ENCODE data around the gene FSTL4. TPM values are rescaled to one million over a fixed set of nuclear protein-coding genes. Genes with fewer than 3 reads are reported as not detected.
"Not testable (repeated sequence)": the region's sequence is repeated elsewhere in the genome, so short reads cannot be mapped to it uniquely, and the experiment has no call there.

FSTL4 gene
- polyA plus RNA-seq, 3 donors, result 0.11 to 0.72 TPM; not detected in 1

DNA sequence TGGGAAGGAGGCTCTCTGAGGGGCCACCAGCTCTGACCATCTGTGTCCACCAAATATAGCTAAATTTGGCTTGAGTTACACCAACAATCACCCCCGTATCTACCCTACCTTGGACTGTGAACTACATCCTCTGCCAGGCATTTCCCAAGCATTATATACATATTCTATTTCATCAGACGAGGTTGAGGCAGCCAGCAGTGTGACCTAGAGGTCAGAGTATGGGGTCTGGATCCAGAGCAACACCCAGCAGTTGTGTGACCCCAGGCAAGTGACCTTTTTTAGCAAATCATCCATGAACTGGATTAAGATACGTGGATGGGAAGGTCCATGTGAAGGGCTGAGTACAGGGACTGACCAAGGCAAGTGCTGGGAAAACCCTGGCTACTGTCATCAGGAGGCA is 379.9 kb downstream of the FSTL4 start:
- 81 to 91% (median 82%) methylated on average over 3 of the region's 3 CpGs for WGBS, 3 donors
- H3K27ac ChIP-seq (ENCODE audit: low read depth, low read length), result no peak overlapping the region

DNA sequence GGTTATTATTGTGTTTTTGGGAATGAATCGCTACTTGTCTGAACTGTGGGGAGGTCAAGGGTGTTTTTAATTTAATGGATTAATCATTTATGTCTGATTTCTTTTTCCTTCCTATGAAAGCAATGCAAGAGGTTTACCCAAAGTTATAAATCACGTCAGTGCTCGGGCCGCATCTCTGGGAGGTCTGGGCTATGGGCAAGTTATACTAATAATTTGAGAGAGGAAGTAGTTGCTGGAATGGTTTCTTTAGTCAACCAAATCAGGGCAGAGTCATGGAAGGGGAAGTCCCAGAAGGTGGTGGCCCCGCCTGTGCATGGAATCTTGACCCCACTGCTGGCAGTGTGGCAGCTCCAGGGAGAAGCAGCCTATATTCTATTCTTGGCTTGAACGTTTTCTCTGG is 380.3 kb downstream of the FSTL4 start:
- no peak overlapping the region for H3K27ac ChIP-seq (ENCODE audit: low read depth, low read length)
- WGBS, 3 donors, result 50 to 62% (median 52%) methylated on average over 6 of the region's 6 CpGs

DNA sequence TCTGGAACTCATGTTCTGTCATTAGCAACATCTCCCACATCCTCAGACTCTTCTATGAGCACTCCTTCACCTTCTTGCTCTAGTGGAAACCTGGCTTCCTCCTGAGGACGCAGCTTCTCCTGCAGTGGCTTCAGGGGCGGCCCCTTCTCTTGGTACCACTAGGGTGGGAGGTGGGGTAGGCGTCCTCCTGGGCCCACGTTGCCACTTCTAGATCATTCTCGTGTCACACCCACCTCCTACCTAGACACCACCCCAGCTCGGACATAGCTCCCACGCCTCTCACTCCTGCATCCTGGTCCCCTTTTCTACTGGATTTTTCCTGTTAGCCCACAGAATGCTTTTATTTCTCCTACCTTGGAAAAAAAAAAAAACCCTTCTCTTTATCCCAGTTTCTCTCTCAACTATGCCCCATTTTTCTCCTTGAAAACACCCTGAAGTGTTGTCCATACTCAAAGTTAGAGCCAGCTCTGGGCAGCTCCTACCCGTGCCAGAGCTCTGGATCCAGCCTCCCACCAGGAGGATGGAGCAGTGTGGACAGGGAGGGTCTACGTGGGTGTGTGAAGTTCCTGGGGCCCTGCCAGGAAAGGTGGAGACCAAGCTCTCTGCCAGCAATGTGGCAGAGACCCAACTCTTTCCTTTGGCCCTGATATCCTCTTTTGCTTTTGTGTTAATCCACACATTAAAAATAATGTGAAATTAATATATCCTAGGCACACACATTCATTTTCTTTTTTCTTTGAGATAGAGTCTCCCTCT is 381.3 kb downstream of the FSTL4 start:
- H3K27ac ChIP-seq (ENCODE audit: low read depth, low read length), result no peak overlapping the region
- whole genome bisulfite sequencing, 3 donors, result 71 to 74% (median 73%) methylated on average over 9 of the region's 9 CpGs

DNA sequence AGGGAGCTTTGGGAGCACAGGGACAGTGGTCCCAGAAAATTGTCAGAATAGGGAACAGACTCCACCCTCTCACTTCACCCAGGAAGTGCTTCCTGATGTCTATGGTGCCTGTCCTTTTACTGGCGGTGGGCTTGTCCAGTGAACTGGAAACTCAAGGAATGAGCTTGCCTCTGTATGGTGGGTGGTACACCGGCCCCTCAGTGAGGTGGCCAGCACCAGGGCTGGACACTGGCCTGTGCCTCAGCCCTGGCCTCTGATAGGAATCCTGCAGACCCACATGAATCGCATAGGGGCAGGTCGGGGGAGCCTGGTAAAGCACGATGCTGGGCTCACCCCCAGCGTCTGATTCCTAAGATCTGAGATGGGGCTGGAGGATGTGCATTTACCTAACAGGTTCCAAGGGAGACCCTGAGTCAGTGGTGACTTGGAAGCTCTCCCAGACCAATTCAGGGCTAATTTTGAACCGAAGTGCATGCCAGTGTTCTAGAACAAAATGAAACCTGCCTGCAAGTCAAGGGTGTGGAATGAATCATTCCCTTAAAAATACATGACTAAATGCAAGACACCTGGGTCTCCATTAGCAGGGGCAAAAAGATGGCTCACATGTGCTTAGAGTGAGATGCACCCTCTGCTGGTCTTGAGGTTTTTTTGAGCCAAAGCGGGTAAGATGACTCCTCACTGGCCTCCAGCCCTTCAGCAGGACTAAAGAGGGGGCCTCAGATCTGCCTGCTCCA is 382.2 kb downstream of the FSTL4 start:
- no peak overlapping the region for H3K27ac ChIP-seq (ENCODE audit: low read depth, low read length)
- WGBS, 3 donors, result 90 to 92% (median 92%) methylated on average over 8 of the region's 8 CpGs

DNA sequence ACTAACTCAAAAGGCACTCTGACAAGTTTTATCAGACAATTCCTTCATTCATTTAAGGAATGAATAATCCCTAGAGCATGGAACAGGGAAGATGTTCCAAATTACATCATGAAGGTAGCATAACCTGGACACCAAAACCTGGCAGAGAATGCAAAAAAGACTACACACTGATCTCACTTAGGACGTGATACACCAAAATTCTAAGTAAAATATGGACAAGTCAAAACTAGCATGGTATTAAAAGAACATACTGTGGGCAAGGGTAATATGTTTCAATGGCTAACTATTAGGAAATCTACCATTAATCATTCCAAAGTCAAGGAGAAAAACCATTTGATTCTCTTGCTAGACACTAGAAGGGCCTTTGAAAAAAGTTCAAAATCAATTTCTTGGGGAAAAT is 384.0 kb downstream of the FSTL4 start:
- WGBS, 3 donors, result 68 to 82% (median 80%) methylated on average over 1 of the region's 1 CpG
- no peak overlapping the region for H3K27ac ChIP-seq (ENCODE audit: low read depth, low read length)

DNA sequence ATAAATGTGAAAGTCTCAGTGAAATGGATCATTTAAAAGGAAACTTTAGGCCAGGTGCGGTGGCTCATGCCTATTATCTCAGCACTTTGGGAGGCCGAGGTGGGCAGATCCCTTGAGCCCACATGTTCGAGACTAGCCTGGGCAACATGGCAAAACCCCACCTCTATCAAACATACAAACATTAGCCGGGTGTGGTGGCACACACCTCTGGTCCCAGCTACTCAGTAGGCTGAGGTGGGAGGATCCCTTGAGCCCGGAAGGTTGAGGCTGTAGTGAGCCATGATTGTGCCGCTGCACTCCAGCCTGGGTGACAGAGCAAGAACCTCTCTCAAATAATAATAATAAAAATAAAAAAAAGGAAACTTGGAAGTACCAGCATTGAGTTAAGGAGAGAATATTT is 384.4 kb downstream of the FSTL4 start:
- H3K27ac ChIP-seq (ENCODE audit: low read depth, low read length), result no peak overlapping the region
- WGBS, 3 donors, result 90 to 93% (median 90%) methylated on average over 6 of the region's 6 CpGs

DNA sequence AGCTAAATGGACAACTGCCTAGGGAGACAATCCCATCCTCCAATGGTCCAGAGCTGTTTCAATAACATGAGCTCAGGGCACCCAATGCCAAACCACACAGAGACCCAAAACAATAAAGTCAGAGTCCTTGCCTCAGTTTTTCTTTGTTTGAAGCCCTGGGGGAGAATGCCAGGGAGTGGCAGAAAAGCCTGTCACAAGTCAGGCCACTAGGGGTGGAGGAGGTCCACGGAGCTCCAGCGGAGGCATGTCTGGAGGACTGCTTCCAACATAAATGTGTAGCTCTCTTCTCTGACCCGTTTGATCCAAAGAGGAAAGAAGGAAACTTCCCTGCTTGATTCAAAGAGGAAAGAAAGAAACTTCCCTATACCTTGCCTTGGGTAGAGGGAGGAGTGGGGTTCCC is 385.3 kb downstream of the FSTL4 start:
- WGBS, 3 donors, result 67 to 90% (median 75%) methylated on average over 3 of the region's 3 CpGs
- no peak overlapping the region for H3K27ac ChIP-seq (ENCODE audit: low read depth, low read length)

DNA sequence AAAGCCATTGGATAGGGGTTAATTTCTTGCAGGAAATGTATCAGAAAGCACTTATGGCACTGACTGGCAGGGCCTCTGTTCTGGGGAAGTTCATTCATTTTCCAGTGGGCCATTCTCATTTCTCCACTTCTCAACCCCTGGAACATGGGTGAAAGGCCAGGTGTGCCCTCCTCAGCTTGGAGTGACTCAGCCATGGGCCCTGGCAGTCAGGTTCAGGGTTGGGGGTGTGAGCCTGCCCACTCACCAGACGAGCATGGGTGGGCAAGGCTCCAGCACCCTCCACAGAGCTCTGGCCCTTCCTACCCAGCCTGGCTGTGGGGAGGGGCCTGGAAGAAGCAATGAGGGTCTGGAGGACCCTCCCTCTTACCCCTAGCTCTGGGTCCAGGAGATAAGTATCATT is 386.2 kb downstream of the FSTL4 start:
- 50 to 93% (median 85%) methylated on average over 1 of the region's 1 CpG for WGBS, 3 donors
- H3K27ac ChIP-seq (ENCODE audit: low read depth, low read length), result no peak overlapping the region

DNA sequence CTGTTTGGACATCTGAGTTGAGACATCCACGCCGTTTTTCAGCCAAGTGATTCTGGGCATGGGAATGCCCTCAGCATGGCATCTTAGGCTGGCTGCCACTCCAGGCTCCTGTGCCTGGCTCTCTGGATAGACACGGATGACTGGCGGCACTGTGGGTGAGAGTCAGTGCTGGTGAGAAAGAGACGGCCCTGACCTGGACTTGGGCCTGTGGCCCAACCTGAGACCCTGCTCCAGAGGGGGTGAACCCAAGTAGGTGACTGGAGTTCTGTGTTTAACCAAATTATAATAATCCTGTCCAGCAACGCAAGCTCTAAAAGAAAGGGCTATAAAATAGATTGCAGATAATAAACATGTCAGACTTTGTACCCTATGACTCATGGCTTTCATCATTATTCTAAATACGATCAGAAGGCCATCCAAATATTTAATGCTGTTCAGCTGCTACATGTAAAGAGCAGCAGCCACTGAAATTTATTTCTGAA is 386.6 kb downstream of the FSTL4 start:
- 59 to 86% (median 76%) methylated on average over 7 of the region's 7 CpGs for WGBS, 3 donors
- H3K27ac ChIP-seq (ENCODE audit: low read depth, low read length), result no peak overlapping the region

DNA sequence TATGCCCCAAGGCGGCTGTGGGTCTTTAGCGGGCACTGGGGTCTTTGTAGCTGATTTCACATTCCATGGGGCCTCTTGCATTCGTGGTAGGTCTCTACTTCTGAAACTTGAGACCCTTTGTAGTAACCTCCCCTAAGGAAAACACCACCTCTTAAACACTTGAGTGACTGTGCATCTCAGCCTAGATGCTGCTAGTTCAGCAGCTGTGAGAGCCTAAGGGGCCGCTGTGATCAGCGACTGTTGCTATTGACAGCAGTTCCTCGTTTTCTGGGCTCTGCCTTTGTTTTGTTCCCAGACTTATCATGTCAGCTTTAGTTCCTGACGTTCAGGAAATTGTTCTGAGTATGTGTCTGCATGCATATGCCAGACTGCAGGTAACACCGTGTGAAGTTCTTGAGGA is 389.4 kb downstream of the FSTL4 start:
- 56 to 65% (median 57%) methylated on average over 8 of the region's 8 CpGs for WGBS, 3 donors
- H3K27ac ChIP-seq (ENCODE audit: low read depth, low read length), result no peak overlapping the region

DNA sequence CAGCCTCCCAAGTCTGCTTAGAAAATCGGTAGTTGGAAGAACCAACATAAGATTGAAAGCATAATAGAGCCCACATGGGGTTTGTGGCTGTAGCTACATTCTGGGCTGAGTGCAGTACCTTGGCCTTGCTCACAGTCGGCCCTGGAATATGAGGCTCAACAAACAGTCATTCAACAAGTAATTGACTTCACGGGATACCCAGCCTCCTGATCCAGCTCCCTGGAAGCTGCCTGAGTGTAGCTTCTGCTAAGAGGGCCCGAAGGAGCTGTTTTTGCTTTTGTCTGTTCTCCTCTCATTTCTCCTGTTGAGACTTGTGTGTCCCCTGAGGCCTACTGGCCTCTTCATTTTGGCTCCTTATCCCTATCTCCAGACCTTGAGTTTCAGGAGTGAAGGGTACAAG is 389.8 kb downstream of the FSTL4 start:
- no peak overlapping the region for H3K27ac ChIP-seq (ENCODE audit: low read depth, low read length)
- WGBS, 3 donors, result 89 to 91% (median 89%) methylated on average over 4 of the region's 4 CpGs

DNA sequence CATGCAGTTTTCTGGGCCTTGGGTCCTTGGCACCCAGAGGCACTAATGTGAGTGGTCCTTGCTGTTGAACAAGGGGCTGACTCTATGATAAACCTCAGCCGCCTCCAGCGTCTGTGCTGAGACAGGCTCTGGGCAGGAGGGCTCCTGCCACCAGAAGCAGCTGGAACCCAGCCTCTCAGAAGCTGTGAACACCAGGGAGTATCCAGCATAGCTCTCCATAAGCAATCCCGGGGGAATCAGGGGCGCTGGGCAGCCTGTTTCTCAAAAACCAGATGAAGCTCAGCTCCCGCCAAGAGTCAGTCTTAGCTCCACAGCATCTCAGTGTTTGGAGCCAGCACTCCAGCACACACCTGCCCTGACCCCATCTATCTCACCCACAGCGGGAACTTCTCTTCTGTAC is 390.3 kb downstream of the FSTL4 start:
- 82 to 95% (median 91%) methylated on average over 6 of the region's 6 CpGs for WGBS, 3 donors
- H3K27ac ChIP-seq (ENCODE audit: low read depth, low read length), result no peak overlapping the region

DNA sequence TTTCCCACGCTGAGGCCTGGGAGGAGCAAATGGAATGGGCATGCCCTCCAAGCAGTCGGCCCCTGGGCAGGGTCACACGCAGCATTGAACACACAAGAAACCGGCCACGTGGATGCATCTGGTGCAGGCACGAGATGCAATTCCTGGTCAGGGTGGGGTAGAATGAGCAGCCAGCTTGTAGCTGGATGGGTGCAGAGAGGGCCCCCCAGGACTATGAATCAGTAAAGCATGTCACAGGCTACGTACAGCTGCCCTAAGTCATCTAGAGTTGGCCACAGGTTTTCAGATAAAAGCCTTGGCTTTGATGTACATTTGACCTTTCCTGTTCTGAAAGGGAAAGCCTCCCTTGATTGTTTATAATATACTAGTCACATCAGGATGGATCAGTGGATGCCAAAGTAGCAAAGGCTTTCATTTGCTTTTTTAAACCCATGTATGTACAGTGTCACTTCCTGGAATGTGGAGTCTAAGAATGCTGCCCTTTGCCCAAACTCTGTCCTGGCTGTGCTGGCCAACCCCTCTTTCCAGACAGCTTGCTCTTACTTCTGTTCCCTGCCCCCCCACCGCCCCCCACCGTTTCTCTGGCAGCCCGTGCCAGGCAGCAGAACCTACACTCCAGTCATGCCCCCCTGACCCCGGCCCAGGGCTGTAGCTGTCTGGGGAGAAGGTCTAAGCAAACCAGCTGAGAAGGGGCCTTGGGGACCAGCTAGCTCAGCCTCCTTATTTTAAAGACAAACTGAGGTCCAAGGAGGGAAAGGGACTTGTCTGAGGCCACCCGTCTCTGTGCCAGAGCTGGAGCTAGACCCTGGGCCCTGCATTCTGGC is 391.3 kb downstream of the FSTL4 start:
- WGBS, 3 donors, result 73 to 82% (median 75%) methylated on average over 12 of the region's 12 CpGs
- no peak overlapping the region for H3K27ac ChIP-seq (ENCODE audit: low read depth, low read length)

DNA sequence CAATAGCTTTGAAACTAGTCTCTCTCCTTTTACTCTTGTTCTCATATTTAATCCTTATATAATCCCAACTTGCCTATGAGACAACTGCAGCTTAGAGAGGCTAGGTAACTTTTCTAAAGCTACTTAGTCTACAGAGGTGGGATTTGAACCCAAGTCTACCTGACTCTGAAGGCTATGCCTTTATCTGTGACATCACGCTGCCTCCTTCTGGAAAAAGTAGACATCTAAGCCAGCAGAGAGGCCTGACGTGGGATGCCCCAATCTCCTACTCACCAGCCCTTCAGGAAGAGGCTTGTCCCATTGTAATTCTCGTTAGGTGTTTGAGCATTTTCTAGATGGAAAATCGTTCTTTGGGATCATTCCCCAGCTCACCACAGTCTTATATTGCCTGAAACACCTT is 393.0 kb downstream of the FSTL4 start:
- 78 to 85% (median 83%) methylated on average over 4 of the region's 4 CpGs for WGBS, 3 donors

DNA sequence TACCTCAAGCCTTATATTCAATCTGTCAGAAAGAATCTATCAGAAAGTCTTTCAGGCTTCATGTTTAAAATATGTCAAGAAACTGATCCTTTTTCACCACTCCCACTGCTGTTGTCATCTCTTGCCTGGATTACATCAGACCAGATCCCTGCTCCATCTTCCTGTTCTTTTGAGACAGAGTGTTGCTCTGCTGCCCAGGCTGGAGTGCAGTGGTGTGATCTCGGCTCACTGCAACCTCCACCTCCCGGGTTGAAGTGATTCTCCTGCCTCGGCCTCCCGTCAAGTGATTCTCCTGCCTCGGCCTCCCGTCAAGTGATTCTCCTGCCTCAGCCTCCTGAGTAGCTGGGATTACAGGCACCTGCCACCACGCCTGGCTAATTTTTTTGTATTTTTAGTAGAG is 396.2 kb downstream of the FSTL4 start:
- 94 to 96% (median 95%) methylated on average over 7 of the region's 7 CpGs for WGBS, 3 donors
- not testable (repeated sequence) for H3K27ac ChIP-seq (ENCODE audit: low read depth, low read length)

More for the DNA sequence above, 393.0 kb downstream of the FSTL4 start:
- no peak overlapping the region for H3K27ac ChIP-seq (ENCODE audit: low read depth, low read length)

DNA sequence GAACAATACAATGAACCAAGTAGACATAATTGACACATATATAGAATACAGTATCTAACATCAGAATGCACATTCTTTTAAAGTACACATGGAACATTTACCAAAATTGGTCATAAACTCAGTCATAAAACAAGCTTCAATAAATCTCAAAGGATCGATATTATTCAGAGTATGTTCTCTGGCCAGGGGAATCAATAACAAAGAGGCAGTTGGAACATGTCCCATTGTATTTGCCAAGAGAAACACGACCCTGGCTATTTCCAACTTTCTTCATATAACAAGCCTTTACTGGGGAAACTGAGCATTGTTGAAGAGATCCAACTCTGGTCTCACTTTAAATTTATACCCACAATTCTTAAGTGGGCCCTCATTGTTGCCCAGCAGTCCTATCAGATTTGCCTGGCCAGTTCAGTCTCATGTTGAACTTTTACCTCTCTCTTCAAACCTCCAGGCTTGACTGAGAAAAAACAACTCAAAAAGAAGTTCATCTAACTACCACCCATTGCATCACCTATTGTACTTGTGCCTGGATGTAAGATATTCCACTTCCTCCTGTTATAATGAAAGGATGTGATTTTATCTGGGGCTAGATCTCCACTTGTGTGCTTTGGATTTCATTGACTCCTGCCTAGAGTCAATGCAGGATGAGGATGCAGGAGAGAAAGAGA is 398.1 kb downstream of the FSTL4 start:
- 49 to 58% (median 55%) methylated on average over 2 of the region's 2 CpGs for WGBS, 3 donors
- H3K27ac ChIP-seq (ENCODE audit: low read depth, low read length), result no peak overlapping the region

DNA sequence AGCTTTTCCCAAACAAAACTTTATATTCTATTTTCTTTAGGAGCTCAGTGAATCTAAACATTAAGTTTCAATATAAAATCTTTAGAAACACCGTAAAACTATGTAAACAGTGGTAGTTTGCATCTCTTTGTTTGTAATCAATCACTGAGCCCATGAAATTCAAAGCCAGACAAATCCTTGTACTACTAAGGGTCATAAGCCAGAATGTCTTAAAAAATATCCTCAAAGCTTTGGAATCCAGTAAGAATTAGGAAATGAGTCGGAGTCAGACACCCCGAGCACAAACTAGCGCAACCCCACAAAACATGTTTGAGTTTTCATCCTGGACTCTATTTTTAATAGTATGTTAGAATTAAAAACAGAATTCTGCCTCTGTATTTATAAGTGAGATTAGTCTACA is 406.7 kb downstream of the FSTL4 start:
- no peak overlapping the region for H3K27ac ChIP-seq (ENCODE audit: low read depth, low read length)
- WGBS, 3 donors, result 61 to 87% (median 71%) methylated on average over 4 of the region's 4 CpGs

DNA sequence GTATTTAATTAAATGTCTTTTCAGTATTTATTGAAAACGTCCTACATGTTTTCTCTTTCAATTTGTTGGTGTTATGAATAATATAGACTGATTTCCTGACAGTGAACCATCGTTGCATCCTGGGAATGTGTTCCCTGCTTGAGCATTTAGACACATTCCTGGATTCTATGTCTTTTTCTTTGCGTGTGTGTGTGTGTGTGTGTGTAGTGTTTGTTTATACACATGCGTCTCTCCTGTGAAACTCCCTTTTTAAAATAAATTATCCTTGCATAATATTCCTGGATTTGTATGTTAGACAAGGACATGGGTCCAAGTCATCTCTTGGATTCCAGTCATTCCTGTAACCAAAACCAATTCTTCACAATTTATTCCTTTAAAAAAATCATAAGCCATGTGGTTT is 407.1 kb downstream of the FSTL4 start:
- whole genome bisulfite sequencing, 3 donors, result 33 to 50% (median 34%) methylated on average over 4 of the region's 4 CpGs
- no peak overlapping the region for H3K27ac ChIP-seq (ENCODE audit: low read depth, low read length)

All from adipose tissue (tissue), 3 donors.